CD14-positive monocyte (primary cell): ENCODE results near the gene NKD2. TPM values are rescaled to one million over a fixed set of nuclear protein-coding genes. Genes with fewer than 3 reads are reported as not detected.

ENCODE experiments used
- DNase-seq, 3 donors: peaks; one replicate each; pipeline ENCODE4 v3.0.0-alpha.2; 2011 to 2022
- H2AFZ ChIP-seq: 2 replicates; pipeline ENCODE4 v1.6.0; 2012; ENCODE audit warnings: mild to moderate bottlenecking, low read depth, low read length, inconsistent platforms; ENCODE audit not compliant: insufficient read depth, poor library complexity, severe bottlenecking
- H3K27ac ChIP-seq, 2 donors: 1 replicate in 1 of 2; 2 replicates in 1 of 2; pipeline ENCODE4 v1.5.1; 2012 to 2013; ENCODE audit warnings: low read length in 2 of 2, control low read depth in 1 of 2, inconsistent platforms in 1 of 2, low read depth in 1 of 2, mild to moderate bottlenecking in 1 of 2
- H3K27me3 ChIP-seq, 2 donors: one replicate each; pipeline versions ENCODE4 v1.6.0 to v1.6.1; 2011 to 2013; ENCODE audit warnings: low read length in 2 of 2; ENCODE audit not compliant: control insufficient read depth in 2 of 2, insufficient read depth in 2 of 2
- H3K36me3 ChIP-seq, 2 donors: replicated peaks in 1 of 2; 1 replicate in 1 of 2; 2 replicates in 1 of 2; pipeline versions ENCODE4 v1.5.1 to v1.6.1; 2012 to 2013; ENCODE audit warnings: low read length in 2 of 2, control low read depth in 1 of 2, inconsistent platforms in 1 of 2, mild to moderate bottlenecking in 1 of 2; ENCODE audit not compliant: insufficient read depth in 2 of 2, control insufficient read depth in 1 of 2
- H3K4me1 ChIP-seq, 2 donors: 1 replicate in 1 of 2; 2 replicates in 1 of 2; pipeline versions ENCODE4 v1.5.1 to v1.6.1; 2012 to 2013; ENCODE audit warnings: low read length in 2 of 2, control low read depth in 1 of 2, inconsistent platforms in 1 of 2, mild to moderate bottlenecking in 1 of 2, moderate library complexity in 1 of 2; ENCODE audit not compliant: insufficient read depth in 2 of 2, control insufficient read depth in 1 of 2
- H3K4me2 ChIP-seq: replicated peaks from 2 replicates; pipeline ENCODE3; 2012; ENCODE audit warnings: low read length, moderate library complexity, mild to moderate bottlenecking; ENCODE audit not compliant: poor library complexity, severe bottlenecking; ENCODE audit errors: extremely low read depth
- H3K4me3 ChIP-seq, 3 experiments: fragments of 200-600 bp in 1 of 3; sonication (generic) in 1 of 3; replicated peaks in 1 of 3; 1 replicate in 2 of 3; 2 replicates in 1 of 3; pipeline ENCODE4 v1.5.1; 2011 to 2013; ENCODE audit warnings: low read length in 3 of 3, mild to moderate bottlenecking in 3 of 3, control low read depth in 2 of 3, low read depth in 2 of 3, inconsistent platforms in 1 of 3, moderate library complexity in 1 of 3
- H3K79me2 ChIP-seq: 2 replicates; pipeline ENCODE4 v1.6.0; 2012; ENCODE audit warnings: mild to moderate bottlenecking, control low read depth, inconsistent platforms, low read length, moderate library complexity; ENCODE audit not compliant: insufficient read depth
- H3K9ac ChIP-seq: 2 replicates; pipeline ENCODE4 v1.6.0; 2017; ENCODE audit warnings: low read length, mild to moderate bottlenecking; ENCODE audit not compliant: insufficient read depth, poor library complexity, severe bottlenecking
- H3K9me3 ChIP-seq, 2 donors: replicated peaks in 1 of 2; 1 replicate in 1 of 2; 2 replicates in 1 of 2; pipeline versions ENCODE4 v1.5.1 to v1.6.1; 2012 to 2013; ENCODE audit warnings: low read length in 2 of 2, control low read depth in 1 of 2; ENCODE audit not compliant: control insufficient read depth in 1 of 2, insufficient read depth in 1 of 2
- H4K20me1 ChIP-seq: 2 replicates; pipeline ENCODE4 v1.6.0; 2012; ENCODE audit warnings: mild to moderate bottlenecking, low read length, control low read depth, moderate library complexity; ENCODE audit not compliant: insufficient read depth
- H3K27ac Mint-ChIP-seq, 7 donors: one replicate each; pipeline ENCODE4 v1.8.0; 2020; ENCODE audit warnings: mild to moderate bottlenecking in 7 of 7, mixed read lengths in 7 of 7, moderate library complexity in 6 of 7, inconsistent platforms in 2 of 7
- H3K27me3 Mint-ChIP-seq, 3 donors: one replicate each; pipeline ENCODE4 v1.8.0; 2021 to 2022; ENCODE audit warnings: low read depth in 3 of 3, mild to moderate bottlenecking in 3 of 3, mixed read lengths in 3 of 3, moderate library complexity in 3 of 3, inconsistent platforms in 1 of 3
- H3K36me3 Mint-ChIP-seq, 2 donors: one replicate each; pipeline ENCODE4 v1.8.0; 2020; ENCODE audit warnings: mixed read lengths in 2 of 2, inconsistent platforms in 1 of 2, mild to moderate bottlenecking in 1 of 2
- H3K4me1 Mint-ChIP-seq: one replicate; pipeline ENCODE4 v1.8.0; 2020; ENCODE audit warnings: mild to moderate bottlenecking, mixed read lengths
- H3K4me3 Mint-ChIP-seq, 2 donors: one replicate each; pipeline ENCODE4 v1.8.0; 2020; ENCODE audit warnings: mild to moderate bottlenecking in 2 of 2, mixed read lengths in 2 of 2, moderate library complexity in 1 of 2
- H3K9me3 Mint-ChIP-seq, 7 donors: one replicate each; pipeline ENCODE4 v1.8.0; 2020 to 2022; ENCODE audit warnings: mixed read lengths in 7 of 7, mild to moderate bottlenecking in 6 of 7, moderate library complexity in 6 of 7, inconsistent platforms in 2 of 7
- CTCF ChIP-seq: fragments of 200-600 bp; IDR thresholded peaks from one replicate; pipeline ENCODE4 v1.8.0; 2022; ENCODE audit warnings: antibody characterized with exemption, mild to moderate bottlenecking
- WGBS: methylation state at CpG from one replicate; pipeline ENCODE4 v1.1.5; 2013; ENCODE audit warnings: missing lambda C conversion rate; ENCODE audit not compliant: insufficient coverage; 5-methylcytosine and 5-hydroxymethylcytosine counted together
- intact Hi-C, 2 donors: fragments of 100-400 bp; cut with micrococcal nuclease; formaldehyde crosslinking; loops; one replicate each; pipeline versions ENCODE4 v1.15.0 to v1.15.1; 2023
- polyA plus RNA-seq, 3 donors: library from polyadenylated mRNA; depleted of rRNA in 1 of 3; unstranded in 2 of 3; stranded (reverse) in 1 of 3; fragments of 300-500 nt in 2 of 3; fragments of >200 nt in 1 of 3; fragmentation: Illumina TruSeq in 2 of 3; gene quantifications; 1 replicate in 2 of 3; 2 replicates in 1 of 3; pipeline ENCODE4 v1.2.3, GENCODE V29; 2012 to 2021

Gene NKD2
- polyA plus RNA-seq, 3 donors = not detected

DNA sequence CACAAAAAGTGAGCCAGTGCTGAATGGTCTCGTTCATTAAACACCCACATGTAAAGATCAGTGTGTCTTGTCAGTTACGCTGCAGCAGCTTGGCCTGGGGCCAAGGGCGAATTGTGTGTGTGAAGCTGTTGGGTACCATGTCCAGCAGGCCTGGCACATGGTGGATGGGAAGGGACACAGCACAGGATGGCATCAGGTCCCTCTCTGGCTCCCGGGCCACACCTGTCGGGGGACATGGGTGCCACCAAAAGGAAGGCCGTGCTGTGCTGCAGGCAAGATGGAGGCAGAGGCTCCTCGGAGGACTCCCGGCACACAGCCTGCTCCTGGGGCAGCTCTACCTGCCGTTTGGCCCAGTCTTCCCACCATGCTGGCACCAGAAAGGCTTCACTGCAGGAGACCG is 32.0 kb downstream of the NKD2 start:
- Mint-ChIP-seq H3K27me3 (peaks cover 0 to 4% (median 3%) of the 10 kb centered on the region in 3 donors), H3K27ac (no peak overlapping the region)

GRCh38 chr5:1041225-1042143 is 32.9 kb downstream of the NKD2 start:
- H3K27ac ChIP-seq = no peak overlapping the region
- H3K36me3 Mint-ChIP-seq = no peaks in the 10 kb centered on the region
- H3K27me3 Mint-ChIP-seq = peaks cover 0 to 4% (median 3%) of the 10 kb centered on the region in 3 donors
- H3K4me3 Mint-ChIP-seq = no peak overlapping the region
- no peaks in the 10 kb centered on the region for H4K20me1 ChIP-seq
- no peak overlapping the region for H3K4me3 ChIP-seq
- no peak overlapping the region for H3K27ac Mint-ChIP-seq
- no peaks in the 10 kb centered on the region for H3K36me3 ChIP-seq
- intact Hi-C loops = no loop called here
- no peak for TF ChIP-seq CTCF
- H3K9ac ChIP-seq = no peak overlapping the region
- no peaks in the 10 kb centered on the region for H3K79me2 ChIP-seq
- no peaks in the 10 kb centered on the region for H3K4me1 Mint-ChIP-seq
- H3K9me3 ChIP-seq = peaks cover 0 to 17% of the 10 kb centered on the region in 2 donors
- H3K4me2 ChIP-seq = no peak overlapping the region
- H3K27me3 ChIP-seq = no peaks in the 10 kb centered on the region
- DNase-seq = no peak
- no peak overlapping the region for H2AFZ ChIP-seq
- 85% methylated on average over 15 of the region's 15 CpGs for WGBS
- no peaks in the 10 kb centered on the region for H3K4me1 ChIP-seq
- H3K9me3 Mint-ChIP-seq = peaks cover 5 to 46% (median 12%) of the 10 kb centered on the region in 7 donors

More for the DNA sequence above, 32.0 kb downstream of the NKD2 start:
- H3K4me1 Mint-ChIP-seq = no peaks in the 10 kb centered on the region
- H3K9me3 ChIP-seq = peaks cover 0 to 8% of the 10 kb centered on the region in 2 donors
- 96% methylated on average over 8 of the region's 10 CpGs for WGBS
- H3K4me1 ChIP-seq = no peaks in the 10 kb centered on the region
- no peaks in the 10 kb centered on the region for H3K79me2 ChIP-seq
- no peak overlapping the region for H3K9ac ChIP-seq
- intact Hi-C loops = no loop called here
- H3K4me3 ChIP-seq = no peak overlapping the region
- H3K4me2 ChIP-seq = no peak overlapping the region
- H3K36me3 ChIP-seq = no peaks in the 10 kb centered on the region
- TF ChIP-seq CTCF = no peak
- no peak overlapping the region for H3K4me3 Mint-ChIP-seq
- H3K27ac ChIP-seq = no peak overlapping the region
- H4K20me1 ChIP-seq = no peaks in the 10 kb centered on the region
- H2AFZ ChIP-seq = no peak overlapping the region
- H3K27me3 ChIP-seq = no peaks in the 10 kb centered on the region
- peaks cover 4 to 37% (median 11%) of the 10 kb centered on the region in 7 donors for H3K9me3 Mint-ChIP-seq
- no peaks in the 10 kb centered on the region for H3K36me3 Mint-ChIP-seq
- no peak for DNase-seq
